GM19099 (cell line): ENCODE measurements around the gene ALCAM.

Experiments
- POLR2A ChIP-seq: IDR thresholded peaks from 3 replicates; pipeline ENCODE4 v1.6.1; 2011; ENCODE audit warnings: low read depth; ENCODE audit not compliant: insufficient read length; ENCODE audit errors: extremely low read depth

ALCAM gene

GRCh38 chr3:105368566-105369499 lies 2.1 kb downstream of the ALCAM start:
- TF ChIP-seq POLR2A = peak; percentile 68

GRCh38 chr3:105369500-105370371 lies 3.0 kb downstream of the ALCAM start:
- no peak for TF ChIP-seq POLR2A

- TF ChIP-seq POLR2A = no peak
These were observed 6.7 kb downstream of the ALCAM start for GRCh38 chr3:105373383-105373782.

GRCh38 chr3:105375750-105376511 lies 9.2 kb downstream of the ALCAM start:
- no peak for TF ChIP-seq POLR2A

GRCh38 chr3:105377716-105378115 lies 11.0 kb downstream of the ALCAM start:
- TF ChIP-seq POLR2A = no peak

- no peak for TF ChIP-seq POLR2A
These were observed 18.5 kb downstream of the ALCAM start for GRCh38 chr3:105385179-105385578.

GRCh38 chr3:105385819-105386508 lies 19.3 kb downstream of the ALCAM start:
- TF ChIP-seq POLR2A = no peak

- no peak for TF ChIP-seq POLR2A
These were observed 20.5 kb downstream of the ALCAM start for GRCh38 chr3:105387122-105387751.

GRCh38 chr3:105388176-105388575 lies 21.5 kb downstream of the ALCAM start:
- no peak for TF ChIP-seq POLR2A

GRCh38 chr3:105394177-105394576 lies 27.5 kb downstream of the ALCAM start:
- no peak for TF ChIP-seq POLR2A

GRCh38 chr3:105397974-105398373 lies 31.3 kb downstream of the ALCAM start:
- TF ChIP-seq POLR2A = no peak

- no peak for TF ChIP-seq POLR2A
These were observed 31.7 kb downstream of the ALCAM start for GRCh38 chr3:105398437-105398836.

- TF ChIP-seq POLR2A = no peak
These were observed 32.4 kb downstream of the ALCAM start for GRCh38 chr3:105399062-105399461.

- no peak for TF ChIP-seq POLR2A
These were observed 32.9 kb downstream of the ALCAM start for GRCh38 chr3:105399611-105400010.
